H1 (cell line): ENCODE data around the gene TMEM266. TPM values are rescaled to one million over a fixed set of nuclear protein-coding genes. Genes with fewer than 3 reads are reported as not detected.

Experiments
- HDAC6 ChIP-seq: IDR thresholded peaks from one replicate; pipeline ENCODE4 v1.7.1; 2012; ENCODE audit warnings: low read depth, mild to moderate bottlenecking, inconsistent platforms, low read length, moderate library complexity
- POLR2A ChIP-seq, 2 experiments: IDR thresholded peaks; 1 replicate in 1 of 2; 2 replicates in 1 of 2; pipeline ENCODE4 v1.6.1; 2011; ENCODE audit warnings: low read depth in 2 of 2, low read length in 2 of 2, mild to moderate bottlenecking in 2 of 2; ENCODE audit errors: control extremely low read depth in 1 of 2
- RAD21 ChIP-seq, 2 experiments: IDR thresholded peaks in 1 of 2; conservative IDR thresholded peaks in 1 of 2; 2 replicates each; pipeline ENCODE4 v1.6.1; 2011; ENCODE audit warnings: low read depth in 2 of 2, low read length in 2 of 2, improper control_type of control experiment in 1 of 2, inconsistent platforms in 1 of 2, mild to moderate bottlenecking in 1 of 2, moderate library complexity in 1 of 2
- RFX5 ChIP-seq: IDR thresholded peaks from 2 replicates; pipeline ENCODE4 v1.6.1; 2011; ENCODE audit warnings: low read depth, low read length, improper control_type of control experiment, borderline replicate concordance
- YY1 ChIP-seq: IDR thresholded peaks from 2 replicates; pipeline ENCODE4 v1.6.1; 2011; ENCODE audit warnings: low read depth, mild to moderate bottlenecking, low read length
- polyA plus RNA-seq, 7 experiments: library from polyadenylated mRNA; depleted of rRNA in 3 of 7; stranded (reverse) in 5 of 7; unstranded in 2 of 7; fragments of >200 nt in 5 of 7; fragments of 200-250 nt in 2 of 7; gene quantifications; 1 replicate in 5 of 7; 2 replicates in 1 of 7; 4 replicates in 1 of 7; pipeline versions ENCODE4 v1.2.1 to v1.2.3, GENCODE V29; 2011 to 2013; ENCODE audit warnings: missing spikeins in 2 of 7, mixed read lengths in 2 of 7
- total RNA-seq: library from RNA; stranded (reverse); fragmentation: NEBNext Ultra II Directional; extraction: Animal tissue kit (Norgen Biotek cat#: 25700); gene quantifications from 2 replicates; pipeline ENCODE4 v1.2.1, GENCODE V29; 2021

The TMEM266 gene
- total and polyA plus RNA-seq, 2 of the 8 experiments (the other 6 are each of a cell fraction or from before 2014, with no cell fraction given) = 2.6 TPM

GRCh38 chr15:76234337-76234889, 174.6 kb downstream of the TMEM266 start (continued):
- no peak for TF ChIP-seq HDAC6
- TF ChIP-seq RFX5 = no peak
- no peak for TF ChIP-seq POLR2A (IDR thresholded peaks at IDR 0.05; ENCODE audit: control extremely low read depth in 1 of 2, low read depth in 2 of 2, low read length in 2 of 2)
- TF ChIP-seq RAD21 (IDR thresholded peaks at IDR 0.05 in 1 of 2, conservative IDR thresholded peaks at IDR 0.05 in 1 of 2; ENCODE audit: low read depth in 2 of 2, low read length in 2 of 2) = no peak
- TF ChIP-seq YY1 = no peak
- TF ChIP-seq, all 59 proteins: peak for 0
